Measurements from ENCODE around the gene C3orf18. TPM values are rescaled to one million over a fixed set of nuclear protein-coding genes. Genes with fewer than 3 reads are reported as not detected.

The C3orf18 gene
- total and polyA plus RNA-seq, 2 donors from 2014 or later, result 6.2 to 14.9 TPM

DNA sequence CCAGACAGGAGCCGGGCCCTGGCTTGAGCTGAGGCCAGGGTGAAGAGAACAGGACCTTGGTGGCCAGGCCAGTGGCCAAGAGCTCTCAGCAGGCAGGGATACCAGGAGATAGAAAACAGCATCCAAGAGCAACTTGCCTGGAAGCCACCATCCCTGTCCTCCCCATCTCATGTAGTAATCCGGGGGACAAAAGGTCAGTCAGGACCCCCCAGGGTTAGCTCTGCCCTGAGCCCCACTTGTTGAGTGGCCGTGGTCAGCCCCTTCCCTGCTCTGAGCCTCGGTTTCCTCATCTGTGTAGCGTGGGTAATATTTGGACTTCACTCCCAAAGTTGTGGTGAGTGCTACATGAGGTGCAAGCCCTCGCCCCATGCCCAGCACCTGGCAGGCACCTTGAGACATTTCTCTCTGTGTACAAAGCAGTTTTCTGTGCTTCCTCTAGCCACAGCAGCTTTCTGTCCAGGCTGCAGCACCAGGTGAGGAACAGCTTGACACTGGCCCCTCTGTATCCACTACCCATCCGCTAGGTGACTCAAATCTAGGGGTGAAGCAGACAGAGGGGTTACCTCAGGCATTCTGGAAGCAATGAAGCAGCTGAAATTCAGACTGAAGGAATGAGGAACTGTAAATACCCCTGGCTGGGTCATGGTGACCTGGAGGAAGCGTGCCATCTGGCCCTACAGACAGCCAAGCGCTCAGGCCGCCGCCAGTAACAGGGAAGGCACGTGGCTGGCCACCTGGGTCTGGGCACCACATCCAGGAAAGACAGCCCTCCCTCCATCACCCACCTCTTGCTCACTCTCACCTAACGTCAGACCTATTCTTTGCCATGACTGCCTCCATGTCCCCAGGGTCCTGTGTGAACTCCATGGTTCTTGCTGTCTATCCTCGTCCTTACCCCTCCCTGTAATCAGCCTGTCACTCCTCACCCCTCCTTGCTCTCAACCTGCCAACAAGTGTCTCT lies 37.4 kb upstream of the C3orf18 start:
- peaks cover 4 to 88% (median 84%) of the 10 kb centered on the region in 3 donors for H3K4me1 ChIP-seq (ENCODE audit: control insufficient read depth in 2 of 3, insufficient read depth in 2 of 3, low read depth in 1 of 3, low read length in 3 of 3)
- FAIRE-seq (no peak), DNase-seq (peak in 1 of 5 donors; percentile 95)
- TF ChIP-seq, protein P1, sequence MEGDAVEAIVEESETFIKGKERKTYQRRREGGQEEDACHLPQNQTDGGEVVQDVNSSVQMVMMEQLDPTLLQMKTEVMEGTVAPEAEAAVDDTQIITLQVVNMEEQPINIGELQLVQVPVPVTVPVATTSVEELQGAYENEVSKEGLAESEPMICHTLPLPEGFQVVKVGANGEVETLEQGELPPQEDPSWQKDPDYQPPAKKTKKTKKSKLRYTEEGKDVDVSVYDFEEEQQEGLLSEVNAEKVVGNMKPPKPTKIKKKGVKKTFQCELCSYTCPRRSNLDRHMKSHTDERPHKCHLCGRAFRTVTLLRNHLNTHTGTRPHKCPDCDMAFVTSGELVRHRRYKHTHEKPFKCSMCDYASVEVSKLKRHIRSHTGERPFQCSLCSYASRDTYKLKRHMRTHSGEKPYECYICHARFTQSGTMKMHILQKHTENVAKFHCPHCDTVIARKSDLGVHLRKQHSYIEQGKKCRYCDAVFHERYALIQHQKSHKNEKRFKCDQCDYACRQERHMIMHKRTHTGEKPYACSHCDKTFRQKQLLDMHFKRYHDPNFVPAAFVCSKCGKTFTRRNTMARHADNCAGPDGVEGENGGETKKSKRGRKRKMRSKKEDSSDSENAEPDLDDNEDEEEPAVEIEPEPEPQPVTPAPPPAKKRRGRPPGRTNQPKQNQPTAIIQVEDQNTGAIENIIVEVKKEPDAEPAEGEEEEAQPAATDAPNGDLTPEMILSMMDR (IDR thresholded peaks at IDR 0.05; ENCODE audit: borderline replicate concordance, extremely low read depth, insufficient read depth), result no peak
- peak overlapping the region; percentile 98 to 99 for H3K27ac ChIP-seq (ENCODE audit: low read depth in 2 of 2, low read length in 2 of 2)
- no peaks in the 10 kb centered on the region for H3K9me3 ChIP-seq (ENCODE audit: control insufficient read depth in 2 of 3, insufficient read depth in 1 of 3, low read length in 3 of 3)
- peak overlapping the region in 2 of 3 donors; percentile 21 to 93 for H3K4me3 ChIP-seq (ENCODE audit: low read length in 3 of 3)
- peak overlapping the region in 2 of 3 donors; percentile 43 to 96 for H3K9ac ChIP-seq (ENCODE audit: low read length in 3 of 3)
- no peaks in the 10 kb centered on the region for H3K27me3 ChIP-seq (ENCODE audit: control insufficient read depth, insufficient read depth, low read length)
- peaks cover 0 to 44% (median 37%) of the 10 kb centered on the region in 3 donors for H3K36me3 ChIP-seq (ENCODE audit: control insufficient read depth in 2 of 3, insufficient read depth in 3 of 3, low read length in 3 of 3)
- intact Hi-C loops (cut with DNase I), result no loop called here

DNA sequence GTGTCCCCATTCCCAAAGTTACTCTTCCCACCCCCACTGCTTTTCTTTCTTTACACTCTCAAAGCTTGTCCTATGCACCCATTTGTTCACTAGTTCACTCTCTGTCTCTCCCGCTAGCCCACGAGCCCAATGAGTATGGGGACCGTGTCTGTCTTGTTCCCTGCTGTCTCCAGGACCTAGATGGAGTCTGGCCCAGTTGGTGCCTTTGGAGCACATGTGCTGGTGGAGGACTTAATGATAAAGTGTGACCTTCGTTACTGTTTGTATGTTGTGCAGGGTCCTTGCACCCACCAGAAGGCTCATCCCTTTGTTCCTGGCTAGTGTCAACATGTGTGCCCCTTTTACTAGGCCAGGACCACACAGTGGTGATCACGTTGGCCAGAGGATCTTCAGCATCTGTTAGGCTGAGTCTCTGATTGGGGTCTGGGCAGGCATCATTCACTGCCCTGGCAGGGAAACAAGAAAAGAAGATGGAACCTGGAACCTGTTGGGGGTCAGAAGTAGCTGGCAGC lies 36.6 kb upstream of the C3orf18 start:
- FAIRE-seq, result no peak
- Histone ChIP-seq H3K9ac (ENCODE audit: low read length in 3 of 3) (peak overlapping the region in 1 of 3 donors; percentile 99), H3K27ac (ENCODE audit: low read depth in 2 of 2, low read length in 2 of 2) (peak overlapping the region; percentile 99), H3K9me3 (ENCODE audit: control insufficient read depth in 2 of 3, insufficient read depth in 1 of 3, low read length in 3 of 3) (no peaks in the 10 kb centered on the region), H3K27me3 (ENCODE audit: control insufficient read depth, insufficient read depth, low read length) (no peaks in the 10 kb centered on the region), H3K4me1 (ENCODE audit: control insufficient read depth in 2 of 3, insufficient read depth in 2 of 3, low read depth in 1 of 3, low read length in 3 of 3) (peaks cover 4 to 95% (median 89%) of the 10 kb centered on the region in 3 donors), H3K36me3 (ENCODE audit: control insufficient read depth in 2 of 3, insufficient read depth in 3 of 3, low read length in 3 of 3) (peaks cover 0 to 42% (median 36%) of the 10 kb centered on the region in 3 donors), H3K4me3 (ENCODE audit: low read length in 3 of 3) (no peak overlapping the region)
- no peak for DNase-seq
- TF ChIP-seq, protein P1 (IDR thresholded peaks at IDR 0.05; ENCODE audit: borderline replicate concordance, extremely low read depth, insufficient read depth), result no peak
- intact Hi-C loops (cut with DNase I), result no loop called here

DNA sequence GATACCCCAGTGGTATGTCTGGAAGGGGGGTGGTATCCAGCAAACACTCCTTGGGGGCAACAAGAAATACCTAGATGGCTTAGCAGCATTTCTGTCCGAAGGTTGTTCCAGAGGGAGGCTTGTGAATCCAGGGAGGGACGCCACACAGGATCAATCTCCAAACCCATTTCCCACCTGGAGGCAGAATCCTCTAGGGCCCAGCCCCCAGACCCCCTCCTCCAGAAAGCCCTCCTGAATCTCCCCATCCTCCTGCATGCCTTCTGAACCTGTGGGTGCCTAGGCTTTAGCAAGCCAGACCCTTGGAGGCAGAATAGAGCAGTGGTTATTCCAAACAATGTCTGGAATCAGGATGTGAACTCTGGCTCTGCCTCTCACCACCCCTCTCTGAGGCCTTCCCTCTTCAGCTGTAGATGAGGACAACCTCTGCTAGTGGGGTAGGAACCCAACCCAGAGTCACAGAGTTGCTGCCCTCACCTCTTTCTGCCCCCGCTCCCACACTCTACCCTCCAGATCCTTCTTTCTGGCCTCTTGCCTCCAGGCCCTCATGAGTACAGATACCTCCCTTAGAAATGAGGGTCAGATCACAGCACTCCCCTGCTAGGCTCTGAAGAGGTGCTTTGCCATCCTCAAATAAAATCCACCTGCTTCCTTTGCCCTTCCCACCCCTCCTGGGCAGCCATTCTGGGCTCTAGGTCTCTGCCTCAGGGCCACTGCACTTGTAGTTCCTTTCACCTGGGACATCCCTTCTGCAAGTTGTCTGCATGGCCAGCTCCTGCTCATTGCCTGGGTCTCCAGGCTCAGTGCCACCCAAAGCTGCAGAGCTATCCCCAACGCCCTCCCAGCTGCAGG lies 35.9 kb upstream of the C3orf18 start:
- Histone ChIP-seq H3K4me1 (ENCODE audit: control insufficient read depth in 2 of 3, insufficient read depth in 2 of 3, low read depth in 1 of 3, low read length in 3 of 3) (peaks cover 4 to 92% (median 91%) of the 10 kb centered on the region in 3 donors), H3K9me3 (ENCODE audit: control insufficient read depth in 2 of 3, insufficient read depth in 1 of 3, low read length in 3 of 3) (no peaks in the 10 kb centered on the region), H3K36me3 (ENCODE audit: control insufficient read depth in 2 of 3, insufficient read depth in 3 of 3, low read length in 3 of 3) (peaks cover 0 to 38% (median 32%) of the 10 kb centered on the region in 3 donors), H3K4me3 (ENCODE audit: low read length in 3 of 3) (no peak overlapping the region), H3K27ac (ENCODE audit: low read depth in 2 of 2, low read length in 2 of 2) (peak overlapping the region; percentile 99), H3K9ac (ENCODE audit: low read length in 3 of 3) (peak overlapping the region in 2 of 3 donors; percentile 11 to 99), H3K27me3 (ENCODE audit: control insufficient read depth, insufficient read depth, low read length) (no peaks in the 10 kb centered on the region)
- TF ChIP-seq, protein P1 (IDR thresholded peaks at IDR 0.05; ENCODE audit: borderline replicate concordance, extremely low read depth, insufficient read depth), result no peak
- DNase-seq (no peak), FAIRE-seq (no peak)
- intact Hi-C loops (cut with DNase I), result no loop called here

Measured in kidney (tissue), 14 donors.